ENCODE results near the gene GZMM.

Gene GZMM

DNA sequence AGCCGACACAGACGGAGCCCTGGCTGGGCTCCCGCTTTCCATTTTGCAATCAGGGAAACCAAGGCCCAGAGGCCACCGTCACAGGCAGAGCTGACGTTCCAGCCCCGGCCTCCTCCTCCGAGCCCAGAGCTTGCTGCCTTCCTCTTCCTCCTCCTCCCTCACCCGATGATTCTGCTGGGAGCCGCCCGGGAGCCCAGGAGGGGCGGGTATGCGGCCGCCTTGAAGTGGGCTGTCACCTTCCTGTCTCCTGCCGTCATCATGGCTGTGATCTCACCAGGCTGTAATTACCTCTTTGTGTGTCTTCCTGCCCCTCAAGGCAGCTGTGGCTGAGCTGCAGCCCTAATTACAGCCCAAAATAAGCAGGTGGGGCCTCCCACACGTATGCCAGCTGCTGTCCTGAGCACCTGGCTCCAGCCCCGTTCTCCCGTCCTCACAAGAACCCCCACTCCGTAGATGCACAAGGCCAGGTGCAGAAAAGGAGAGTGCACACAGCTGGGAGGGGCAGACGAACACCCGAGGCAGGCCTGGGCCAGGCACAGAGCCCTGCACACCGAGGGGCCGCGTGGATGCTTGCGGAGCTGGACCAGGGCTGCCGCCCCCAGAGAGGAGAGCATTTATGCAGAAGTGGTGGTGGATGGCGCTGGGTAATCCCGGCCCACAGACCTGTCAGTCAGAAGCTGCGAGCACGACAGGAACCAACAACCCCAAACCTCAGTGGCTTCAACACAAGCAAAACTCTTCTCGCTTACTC lies 32.6 kb upstream of the GZMM start:
- no peak for FAIRE-seq
- no peak for DNase-seq (ENCODE audit: insufficient read length, low spot score)

DNA sequence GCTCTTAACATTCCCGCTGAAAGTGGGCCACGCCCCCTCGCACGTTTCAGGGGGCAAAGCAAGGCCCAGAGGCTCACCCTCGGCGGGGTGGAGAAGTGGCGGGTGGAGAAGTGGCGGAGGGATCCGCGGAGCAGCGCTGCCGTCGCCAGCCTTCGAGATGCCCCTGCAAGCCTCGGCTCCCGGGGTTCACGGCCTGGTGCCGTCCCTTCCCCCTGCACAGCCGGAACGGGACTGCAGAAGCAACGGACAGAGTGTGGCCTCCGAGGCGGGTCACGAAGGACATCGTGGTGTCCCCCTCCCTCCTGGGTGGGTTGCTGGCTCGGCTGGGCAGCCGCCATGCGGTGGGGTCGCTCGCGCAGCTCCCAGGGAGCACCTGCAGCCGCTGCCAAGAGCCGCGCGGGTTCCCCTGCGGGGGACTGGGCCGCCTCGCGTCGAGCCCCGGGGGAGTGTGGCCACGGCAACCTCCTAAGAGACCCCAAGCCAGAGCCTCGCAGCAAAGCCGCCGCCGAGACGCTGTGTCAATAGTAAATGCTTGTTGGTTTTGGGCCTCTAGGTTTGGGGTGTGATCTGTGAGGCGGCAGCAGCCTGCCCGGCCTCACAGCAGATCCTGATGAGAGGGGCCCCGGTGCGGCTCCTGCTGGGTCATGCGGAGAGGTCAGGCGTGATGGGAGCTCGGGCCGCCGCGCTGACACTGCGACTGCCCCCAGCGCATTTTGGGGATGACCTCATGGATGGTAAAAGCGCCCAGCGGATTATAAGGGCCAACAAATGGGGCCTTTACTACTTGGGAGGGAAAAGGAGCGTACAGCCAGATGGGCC lies 31.1 kb upstream of the GZMM start:
- DNase-seq (ENCODE audit: insufficient read length, low spot score): no peak
- FAIRE-seq: no peak

DNA sequence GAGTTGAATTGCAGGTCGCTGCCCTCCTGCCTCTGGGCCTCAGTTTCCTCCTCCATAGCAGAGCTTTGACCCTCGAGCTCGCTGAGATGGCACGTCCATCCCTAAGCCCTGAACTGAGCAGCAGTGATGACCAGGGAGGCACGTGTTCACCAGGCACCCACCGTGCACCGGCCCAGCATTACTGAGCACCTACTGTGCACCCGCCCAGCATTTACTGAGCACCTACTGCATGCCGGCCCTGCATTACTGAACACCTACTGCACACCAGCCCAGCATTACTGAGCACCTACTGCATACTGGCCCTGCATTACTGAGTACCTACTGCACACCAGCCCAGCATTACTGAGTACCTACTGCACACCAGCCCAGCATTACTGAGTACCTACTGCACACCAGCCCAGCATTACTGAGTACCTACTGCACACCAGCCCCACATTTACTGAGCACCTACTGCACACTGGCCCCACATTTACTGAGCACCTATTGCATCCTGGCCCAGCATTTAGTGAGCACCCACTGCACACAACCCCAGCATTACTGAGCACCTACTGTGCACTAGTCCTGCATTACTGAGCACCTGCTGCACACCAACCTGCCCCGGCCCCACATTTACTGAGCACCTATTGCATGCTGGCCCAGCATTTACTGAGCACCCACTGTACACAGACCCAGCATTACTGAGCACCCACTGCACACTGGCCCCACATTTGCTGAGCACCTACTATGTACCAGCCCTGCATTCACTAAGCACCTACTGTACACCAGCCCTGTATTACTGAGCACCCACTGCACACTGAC lies 30.3 kb upstream of the GZMM start:
- DNase-seq (ENCODE audit: insufficient read length, low spot score): no peak

DNA sequence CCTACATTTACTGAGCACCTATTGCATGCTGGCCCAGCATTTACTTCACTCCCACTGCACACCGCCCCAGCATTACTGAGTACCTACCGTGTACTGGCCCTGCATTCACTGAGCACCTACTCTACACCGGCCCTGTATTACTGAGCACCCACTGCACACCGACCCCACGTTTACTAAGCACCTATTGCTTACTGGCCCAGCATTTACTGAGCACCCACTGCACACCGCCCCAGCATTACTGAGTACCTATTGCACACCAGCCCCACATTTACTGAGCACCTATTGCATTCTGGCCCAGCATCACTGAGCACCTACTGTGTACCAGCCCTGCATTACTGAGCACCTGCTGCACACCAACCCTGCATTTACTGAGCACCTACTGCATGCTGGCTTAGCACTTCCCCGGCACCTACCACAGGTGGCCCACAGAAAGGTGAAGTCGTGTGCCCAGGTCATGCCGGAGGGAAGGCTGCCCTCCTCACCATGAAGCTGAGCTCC lies 29.6 kb upstream of the GZMM start:
- DNase-seq (ENCODE audit: insufficient read length, low spot score) (no peak), FAIRE-seq (no peak)

More for the DNA sequence above, 30.3 kb upstream of the GZMM start:
- no peak for FAIRE-seq

DNA sequence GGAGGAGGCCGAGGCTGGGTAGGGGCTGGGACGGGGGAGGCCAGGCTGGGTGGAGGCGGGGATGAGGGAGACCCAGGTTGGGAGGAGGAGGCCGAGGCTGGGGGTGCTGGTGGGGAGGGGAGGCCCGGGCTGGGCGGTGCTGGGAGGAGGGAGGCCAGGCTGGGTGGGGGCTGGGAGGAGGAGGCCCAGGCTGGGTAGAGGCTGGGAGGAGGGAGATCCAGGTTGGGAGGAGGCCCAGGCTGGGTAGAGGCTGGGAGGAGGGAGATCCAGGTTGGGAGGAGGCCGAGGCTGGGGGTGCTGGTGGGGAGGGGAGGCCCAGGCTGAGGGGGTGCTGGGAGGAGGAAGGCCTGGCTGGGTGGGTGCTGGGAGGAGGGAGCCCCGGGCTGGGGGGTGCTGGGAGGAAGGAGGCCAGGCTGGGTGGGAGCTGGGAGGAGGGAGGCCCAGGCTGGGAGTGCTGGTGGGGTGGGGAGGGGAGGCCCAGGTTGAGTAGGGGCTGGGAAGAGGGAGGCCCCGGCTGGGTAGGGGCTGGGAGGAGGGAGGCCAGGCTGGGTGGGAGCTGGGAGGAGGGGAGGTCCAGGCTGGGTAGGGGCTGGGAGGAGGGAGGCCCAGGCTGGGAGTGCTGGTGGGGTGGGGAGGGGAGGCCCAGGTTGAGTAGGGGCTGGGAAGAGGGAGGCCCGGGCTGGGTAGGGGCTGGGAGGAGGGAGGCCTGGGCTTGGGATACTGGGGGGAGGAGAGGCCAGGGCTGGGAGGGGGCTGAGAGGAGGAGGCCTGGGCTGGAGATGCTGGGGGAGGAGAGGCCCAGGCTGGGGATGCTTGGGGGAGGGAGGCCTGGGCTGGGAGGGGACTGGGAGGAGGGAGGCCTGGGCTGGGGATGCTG lies 25.9 kb upstream of the GZMM start:
- DNase-seq (ENCODE audit: insufficient read length, low spot score) (no peak), FAIRE-seq (no peak)

DNA sequence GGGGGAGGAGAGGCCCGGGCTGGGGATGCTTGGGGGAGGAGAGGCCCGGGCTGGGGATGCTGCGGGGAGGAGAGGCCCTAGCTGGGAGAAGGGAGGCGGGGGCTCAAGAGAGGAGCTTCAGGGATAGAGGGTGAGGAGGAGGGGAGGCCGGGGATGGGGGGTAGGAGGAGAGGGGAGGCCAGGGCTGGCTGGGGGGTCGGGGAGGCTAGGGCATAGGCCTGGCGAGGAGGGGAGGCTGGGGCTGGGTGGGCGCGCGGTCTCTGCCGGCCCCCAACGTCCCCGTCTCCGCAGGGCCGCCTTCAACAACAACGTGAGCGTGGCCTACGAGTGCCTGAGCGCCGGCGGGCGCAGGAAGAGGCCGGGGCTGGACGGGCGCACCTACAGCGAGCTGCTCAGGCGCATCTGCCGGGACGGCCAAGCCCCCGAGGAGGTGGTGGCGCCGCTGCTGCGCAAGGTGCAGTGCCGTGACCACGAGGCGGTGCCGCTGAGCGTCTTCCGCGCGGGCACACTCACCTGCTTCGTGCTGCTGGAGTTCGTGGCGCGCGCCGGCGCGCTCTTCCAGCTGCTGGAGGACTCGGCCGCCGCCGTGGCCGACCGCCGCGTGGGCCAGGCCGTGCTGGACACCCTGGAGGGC lies 25.1 kb upstream of the GZMM start:
- no peak for FAIRE-seq
- no peak for DNase-seq (ENCODE audit: insufficient read length, low spot score)

DNA sequence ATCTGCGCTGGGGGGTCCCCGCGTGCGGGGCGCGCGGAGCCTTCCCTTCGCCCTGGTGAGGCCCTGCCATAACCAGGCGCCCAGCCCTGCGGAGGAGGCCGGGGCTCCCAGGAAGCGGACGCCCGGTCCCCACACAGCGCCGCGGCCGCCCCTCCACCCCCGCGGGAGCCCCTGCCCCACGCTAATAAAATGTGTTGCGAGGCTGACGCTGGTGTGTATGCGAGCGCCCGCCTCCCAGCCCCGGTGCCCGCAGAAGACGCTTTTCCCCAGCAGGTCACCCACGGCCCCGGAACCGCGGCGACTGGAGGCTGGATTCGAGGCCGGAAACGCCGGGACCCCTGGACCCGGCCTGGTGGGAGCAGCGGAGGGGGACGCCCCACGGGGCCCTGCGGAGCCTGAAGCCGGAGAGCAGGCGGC lies 24.4 kb upstream of the GZMM start:
- no peak for DNase-seq (ENCODE audit: insufficient read length, low spot score)
- FAIRE-seq: no peak

DNA sequence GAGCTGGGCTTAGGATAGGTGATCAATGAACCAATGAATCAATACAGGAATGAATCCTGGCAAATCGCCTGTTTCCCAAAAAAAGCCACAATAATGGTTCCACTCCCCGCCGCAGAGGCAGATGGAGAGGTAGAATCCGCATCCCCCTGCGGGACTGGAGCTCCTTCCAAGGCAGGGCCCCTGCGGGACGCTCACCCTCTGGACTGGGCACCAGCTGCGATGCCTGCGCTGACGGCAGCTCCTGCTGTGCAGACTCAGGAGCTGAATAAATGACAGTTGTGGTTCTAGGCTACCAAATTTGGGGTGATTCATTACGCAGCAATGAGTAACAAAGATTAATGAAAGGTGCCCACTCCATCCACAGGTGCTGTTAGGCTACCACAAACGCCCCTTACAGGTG lies 21.1 kb upstream of the GZMM start:
- DNase-seq (ENCODE audit: insufficient read length, low spot score): no peak
- no peak for FAIRE-seq

DNA sequence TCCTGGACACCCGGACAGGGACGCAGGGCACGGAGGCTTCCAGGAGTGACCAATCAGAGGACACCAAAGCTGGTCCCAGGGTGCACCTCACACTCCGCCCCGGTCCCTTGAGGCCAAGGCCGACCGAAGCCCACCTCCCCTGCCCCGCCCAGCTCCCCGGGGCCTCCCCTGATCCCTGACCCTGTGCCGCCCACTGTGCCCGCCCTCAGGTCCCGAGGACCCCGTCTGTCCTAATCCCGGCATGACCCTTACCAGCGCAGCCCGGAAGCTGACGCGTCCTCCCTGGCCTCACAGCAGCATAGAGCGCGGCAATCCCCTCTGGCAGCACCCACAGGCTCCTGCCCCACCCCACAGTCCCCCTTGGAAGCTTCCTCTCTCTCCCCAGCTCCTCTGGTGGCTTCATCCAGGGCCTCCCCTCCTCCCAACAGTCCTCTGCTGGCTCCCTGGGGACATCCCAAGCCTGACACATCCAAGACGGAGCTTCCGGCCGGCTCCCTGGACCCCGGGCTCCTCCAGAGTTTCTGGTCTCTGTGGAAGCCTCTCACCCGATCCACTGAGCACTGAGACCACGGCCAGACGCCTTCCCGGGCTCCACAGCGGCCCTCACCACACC lies 19.7 kb upstream of the GZMM start:
- FAIRE-seq: no peak
- no peak for DNase-seq (ENCODE audit: insufficient read length, low spot score)

DNA sequence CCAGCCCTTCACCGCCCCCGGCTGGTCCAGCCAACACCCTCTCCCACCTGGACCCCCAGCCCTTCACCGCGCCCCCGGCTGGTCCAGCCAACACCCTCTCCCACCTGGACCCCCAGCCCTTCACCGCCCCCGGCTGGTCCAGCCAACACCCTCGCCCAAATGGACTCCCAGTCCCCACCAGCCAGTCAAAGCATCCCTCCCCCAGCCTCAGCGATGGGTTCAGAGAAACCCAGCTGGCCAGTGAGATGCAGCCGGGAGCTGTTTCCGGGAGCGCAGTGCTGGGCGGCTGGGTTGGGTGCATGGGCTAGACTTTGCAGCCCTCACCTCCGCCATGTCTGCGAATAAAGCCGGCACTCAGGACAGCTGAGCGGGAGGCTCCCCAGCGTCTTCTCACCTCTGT lies 18.8 kb upstream of the GZMM start:
- no peak for DNase-seq (ENCODE audit: insufficient read length, low spot score)
- FAIRE-seq: no peak

DNA sequence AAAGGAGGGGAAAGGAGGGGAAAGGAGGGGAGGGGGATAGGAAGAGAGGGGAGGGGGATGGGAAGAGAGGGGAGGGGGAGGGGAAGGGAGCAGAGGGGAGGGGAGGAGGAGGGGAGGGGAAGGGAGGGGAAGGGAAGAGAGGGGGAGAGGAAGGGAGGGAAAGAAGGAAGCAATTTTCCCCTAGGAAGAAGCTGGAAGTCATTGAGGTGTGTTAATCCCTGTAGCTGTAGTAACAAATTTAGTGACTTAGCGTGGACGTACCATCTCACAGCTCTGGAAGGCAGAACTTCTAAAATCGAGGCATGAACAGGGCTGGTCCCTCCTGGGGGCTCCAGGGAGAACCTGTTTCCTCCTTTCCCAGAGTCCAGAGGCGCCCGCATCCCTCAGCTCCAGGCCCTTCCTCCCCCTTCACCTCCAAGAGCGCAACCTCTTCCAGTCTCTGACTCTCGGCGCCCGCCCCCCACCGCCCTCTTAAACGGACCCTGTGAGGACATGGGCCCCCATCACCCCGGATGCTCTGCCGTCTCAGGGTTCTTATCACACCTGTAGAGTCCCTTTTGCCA lies 17.9 kb upstream of the GZMM start:
- DNase-seq (ENCODE audit: insufficient read length, low spot score): no peak
- FAIRE-seq: no peak

DNA sequence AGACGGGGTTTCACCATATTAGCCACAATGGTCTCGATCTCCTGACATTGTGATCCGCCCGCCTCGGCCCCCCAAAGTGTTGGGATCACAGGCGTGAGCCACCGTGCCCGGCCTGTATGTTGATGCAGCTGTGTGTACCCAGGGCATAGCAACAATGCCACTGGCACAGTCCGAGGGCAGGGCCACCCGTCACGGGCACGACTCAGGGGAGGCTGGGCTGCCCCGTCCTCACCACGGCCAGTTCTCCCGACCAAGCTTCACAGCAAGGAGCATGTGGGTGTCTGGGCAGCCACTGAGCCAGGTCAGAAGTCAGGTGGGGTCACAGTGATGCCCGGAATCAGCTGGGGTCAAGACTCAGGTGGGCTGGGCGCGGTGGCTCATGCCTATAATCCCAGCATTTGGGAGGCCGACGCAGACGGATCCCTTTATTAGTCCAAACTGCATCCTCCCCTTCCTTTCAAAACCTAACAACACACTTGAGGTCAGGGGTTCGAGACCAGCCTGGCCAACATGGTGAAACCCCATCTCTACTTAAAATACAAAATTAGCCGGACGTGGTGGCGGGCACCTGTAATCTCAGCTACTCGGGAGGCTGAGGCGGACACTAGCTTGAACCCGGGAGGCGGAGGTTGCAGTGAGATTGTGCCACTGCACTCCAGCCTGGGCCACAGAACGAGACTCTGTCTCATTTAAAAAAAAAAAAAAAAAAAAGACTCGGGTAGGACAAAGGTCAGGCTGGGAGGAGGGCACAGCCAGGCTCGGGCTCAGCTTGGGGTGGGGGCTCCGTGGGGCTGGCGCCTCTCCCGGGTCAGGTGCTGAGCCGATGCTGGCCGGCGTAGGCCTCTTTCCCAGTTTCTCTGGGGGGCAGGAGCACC lies 13.5 kb upstream of the GZMM start:
- DNase-seq (ENCODE audit: insufficient read length, low spot score) (no peak), FAIRE-seq (no peak)

DNA sequence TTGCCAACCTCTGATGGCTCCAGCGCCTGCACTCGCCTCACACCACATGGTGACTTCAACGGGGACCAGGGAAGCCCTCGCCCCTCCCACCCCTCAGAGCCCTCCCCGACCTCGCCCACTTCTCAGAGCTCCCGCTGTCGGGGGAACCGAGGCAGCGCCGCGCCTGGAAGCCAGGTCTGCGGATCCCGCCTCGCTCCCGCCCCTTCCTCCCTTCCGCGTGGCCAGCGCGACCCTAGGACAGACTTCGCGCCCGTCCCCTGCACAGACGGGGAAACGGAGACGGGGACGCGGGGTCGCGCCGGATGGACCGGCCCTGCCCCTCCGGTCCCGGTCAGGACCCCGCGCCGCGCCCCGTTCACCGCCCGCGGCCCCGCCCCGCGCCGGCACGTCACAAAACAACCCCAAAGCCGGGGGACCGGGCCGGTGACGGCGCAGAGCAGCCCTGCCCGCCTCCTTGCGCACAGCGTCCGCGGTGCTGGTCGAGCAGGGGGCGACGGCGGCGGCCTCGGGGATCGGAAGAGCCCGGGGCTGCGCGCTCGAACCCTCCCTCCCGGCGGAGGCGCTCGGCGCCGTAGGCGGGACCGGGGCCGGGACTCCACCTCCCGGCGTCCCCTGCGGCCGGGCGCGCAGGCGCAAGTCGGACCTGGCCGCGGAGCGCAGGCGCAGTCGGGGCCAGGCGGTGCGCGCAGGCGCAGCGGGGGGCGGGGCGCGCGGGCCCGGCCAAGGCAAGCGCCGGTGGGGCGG lies 12.7 kb upstream of the GZMM start:
- FAIRE-seq: peak; percentile 86
- peak; percentile 100 for DNase-seq (ENCODE audit: insufficient read length, low spot score)

DNA sequence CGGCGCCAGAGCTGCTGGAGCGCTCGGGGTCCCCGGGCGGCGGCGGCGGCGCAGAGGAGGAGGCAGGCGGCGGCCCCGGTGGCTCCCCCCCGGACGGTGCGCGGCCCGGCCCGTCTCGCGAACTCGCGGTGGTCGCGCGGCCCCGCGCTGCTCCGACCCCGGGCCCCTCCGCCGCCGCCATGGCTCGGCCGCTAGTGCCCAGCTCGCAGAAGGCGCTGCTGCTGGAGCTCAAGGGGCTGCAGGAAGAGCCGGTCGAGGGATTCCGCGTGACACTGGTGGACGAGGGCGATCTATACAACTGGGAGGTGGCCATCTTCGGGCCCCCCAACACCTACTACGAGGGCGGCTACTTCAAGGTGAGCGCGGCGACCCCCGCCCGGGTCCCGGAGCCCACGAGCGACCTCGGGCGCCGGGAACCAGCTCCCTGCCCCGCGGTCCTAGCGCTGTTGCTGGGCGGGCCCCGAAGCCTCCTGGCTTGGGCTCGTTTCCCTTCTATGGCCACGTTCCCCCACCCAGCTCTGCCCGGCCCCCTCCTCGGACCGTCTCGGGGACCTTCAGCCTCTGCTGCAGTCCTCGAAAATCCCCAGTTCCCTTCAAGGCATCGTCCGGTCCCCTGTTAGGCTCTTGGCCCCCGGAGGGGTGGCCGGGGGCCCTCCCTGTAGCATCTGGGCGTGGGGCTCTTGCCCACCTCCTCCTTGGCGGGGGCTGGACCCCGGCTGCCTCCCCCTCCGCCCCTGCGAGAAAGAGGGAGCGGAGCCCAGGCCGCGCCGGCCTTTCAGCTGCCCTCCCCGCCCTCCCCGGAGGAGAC lies 11.9 kb upstream of the GZMM start, which contains the start of gene CDC34:
Gene CDC34, plus strand, starts transcription at position 8 of the 808 bp plus-strand sequence. Its CDS starts 172 bp downstream, at position 180.
- DNase-seq (ENCODE audit: insufficient read length, low spot score): peak; percentile 79

DNA sequence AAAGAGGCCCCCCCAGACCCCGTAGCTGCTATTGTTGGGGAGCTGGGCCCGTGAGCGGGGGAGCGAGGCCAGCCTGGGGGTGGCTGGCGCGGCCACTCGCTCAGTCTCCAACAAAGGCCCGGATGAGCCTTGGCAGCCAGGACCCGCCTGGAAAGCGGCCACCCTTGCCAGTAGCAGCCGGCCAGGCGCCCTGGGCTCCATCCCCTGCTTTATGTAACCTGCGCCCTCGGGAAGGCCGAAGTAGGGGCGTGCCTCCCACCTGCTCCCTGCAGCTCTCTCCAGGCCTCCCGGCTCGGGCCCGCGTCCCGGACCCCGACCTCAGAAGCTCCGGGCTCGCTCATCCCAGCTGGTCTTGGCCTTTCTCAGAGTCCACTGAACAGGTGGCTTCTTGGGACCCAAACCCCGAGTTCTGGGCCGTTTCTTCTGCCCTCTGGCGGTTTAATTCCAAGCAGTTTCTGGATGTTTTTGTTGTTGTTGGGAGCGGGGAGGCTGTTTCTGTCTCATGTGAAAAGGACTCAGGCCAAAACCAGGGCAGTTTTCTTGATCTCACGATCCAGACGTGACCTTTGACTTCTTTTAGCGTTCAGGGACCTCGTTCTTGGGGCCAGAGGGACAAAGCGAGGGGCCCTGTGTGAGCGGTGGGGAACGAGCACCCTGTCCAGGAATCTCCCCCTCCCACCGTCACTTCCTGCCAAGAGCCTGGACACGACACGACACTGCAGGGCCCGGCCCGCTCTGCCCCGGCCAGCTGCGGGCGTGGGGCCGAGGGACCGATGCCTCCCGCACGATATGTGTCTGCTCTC lies 11.1 kb upstream of the GZMM start:
- DNase-seq (ENCODE audit: insufficient read length, low spot score): peak; percentile 63

More for the DNA sequence above, 11.9 kb upstream of the GZMM start, which contains the start of gene CDC34:
- FAIRE-seq: no peak

More for the DNA sequence above, 11.1 kb upstream of the GZMM start:
- peak; percentile 52 for FAIRE-seq

All from GM19239 (cell line).